Epithelial cell of prostate (primary cell): ENCODE measurements around the gene USP54.

Source experiments
- DNase-seq: peaks from one replicate; pipeline ENCODE4 v3.0.0-alpha.2; 2011; ENCODE audit warnings: low read depth, low spot score
- H3K27ac ChIP-seq: fragments of 450-650 bp; 2 replicates; pipeline ENCODE4 v1.5.1; 2017; ENCODE audit warnings: mild to moderate bottlenecking

The USP54 gene

GRCh38 chr10:73537288-73537687, 53.9 kb downstream of the USP54 start:
- DNase-seq = no peak
- H3K27ac ChIP-seq = no peak overlapping the region

DNA sequence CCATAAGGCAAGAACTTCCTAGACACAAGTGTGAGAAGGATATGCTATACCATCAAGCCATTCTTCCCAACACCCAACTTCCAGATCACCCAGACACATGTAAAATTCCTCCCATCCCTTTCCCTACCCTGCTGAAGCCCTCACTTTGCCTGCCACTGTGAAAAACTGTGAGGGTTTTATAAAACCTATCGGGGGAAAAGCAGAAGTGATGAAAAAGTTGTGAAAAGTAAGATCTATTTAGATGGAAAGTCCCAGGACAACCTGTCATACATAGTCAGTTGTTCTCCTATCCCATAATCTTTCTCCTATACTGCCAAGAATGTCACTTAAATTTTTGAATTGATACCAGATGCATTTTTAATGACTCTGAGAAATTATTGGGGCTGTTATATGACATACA, 56.3 kb downstream of the USP54 start:
- no peak for DNase-seq
- no peak overlapping the region for H3K27ac ChIP-seq

- DNase-seq = peak; percentile 10
- H3K27ac ChIP-seq = no peak overlapping the region
These were observed 61.9 kb downstream of the USP54 start for GRCh38 chr10:73529089-73529832.

GRCh38 chr10:73522263-73522662, 68.9 kb downstream of the USP54 start:
- H3K27ac ChIP-seq = no peak overlapping the region
- DNase-seq = no peak

DNA sequence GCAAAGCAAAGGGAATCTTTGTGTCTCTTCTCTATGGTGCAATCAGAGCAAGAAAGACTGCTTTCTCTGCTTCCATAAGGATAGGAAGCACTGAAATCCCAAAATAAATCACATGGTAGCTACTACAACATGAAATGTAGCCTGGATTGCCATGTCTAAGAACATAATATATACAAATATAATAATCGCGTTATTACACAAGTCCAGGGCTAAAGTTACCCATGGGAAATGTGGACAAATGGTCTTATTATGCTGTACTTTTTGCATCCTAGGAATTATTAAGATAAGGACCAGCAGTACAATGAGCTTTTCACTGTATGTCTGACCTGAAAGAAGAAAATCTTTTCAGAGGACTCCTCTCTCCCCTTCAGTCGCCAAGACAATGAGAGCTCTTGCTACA, 71.8 kb downstream of the USP54 start:
- H3K27ac ChIP-seq = no peak overlapping the region
- no peak for DNase-seq

GRCh38 chr10:73517166-73517888, 73.8 kb downstream of the USP54 start:
- H3K27ac ChIP-seq = no peak overlapping the region

DNA sequence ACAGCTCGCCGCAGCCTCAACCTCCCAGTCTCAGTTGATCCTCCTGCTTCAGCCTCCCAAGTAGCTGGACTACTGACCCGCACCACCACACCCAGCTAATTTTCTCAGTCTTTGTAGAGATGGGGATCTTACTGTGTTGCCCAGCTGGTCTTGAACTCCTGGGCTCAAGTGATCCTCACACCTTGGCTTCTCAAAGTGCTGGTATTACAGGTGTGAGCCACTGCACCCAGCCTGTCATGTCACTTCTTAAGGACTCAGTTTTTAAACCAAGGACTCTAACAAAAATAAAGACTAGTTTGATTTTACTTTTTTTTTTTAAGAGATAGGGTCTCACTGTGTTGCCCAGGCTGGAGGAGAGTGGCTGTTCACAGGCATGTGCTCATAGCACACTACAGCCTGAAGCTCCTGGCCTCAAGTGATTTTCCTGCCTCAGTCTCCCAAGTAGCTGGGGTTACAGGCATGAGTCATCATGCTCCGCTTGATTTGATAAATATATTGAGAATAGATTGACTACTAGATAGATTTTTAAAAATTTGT, 78.9 kb downstream of the USP54 start:
- DNase-seq = no peak
- H3K27ac ChIP-seq = no peak overlapping the region

More at GRCh38 chr10:73517166-73517888, 73.8 kb downstream of the USP54 start:
- DNase-seq = no peak

DNA sequence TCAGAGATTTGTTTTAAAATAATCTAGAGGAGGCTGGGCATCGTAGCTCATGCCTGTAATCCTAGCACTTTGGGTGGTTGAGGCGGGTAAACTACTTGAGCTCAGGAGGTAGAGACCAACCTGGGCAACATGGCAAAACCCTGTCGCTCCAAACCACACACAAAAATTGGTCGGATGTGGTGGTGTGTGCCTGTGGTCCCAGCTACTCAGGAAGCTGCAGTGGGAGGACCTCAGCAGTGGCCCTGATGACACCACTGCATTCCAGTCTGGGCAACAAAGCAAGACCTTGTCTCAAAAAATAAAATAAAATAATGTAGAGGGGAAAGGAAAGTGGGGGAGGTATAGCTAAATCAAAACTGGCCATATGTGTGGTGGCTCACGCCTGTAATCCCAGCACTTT, 81.4 kb downstream of the USP54 start:
- DNase-seq = no peak
- H3K27ac ChIP-seq = no peak overlapping the region

GRCh38 chr10:73506491-73506890, 84.7 kb downstream of the USP54 start:
- no peak for DNase-seq
- no peak overlapping the region for H3K27ac ChIP-seq

- DNase-seq = no peak
- no peak overlapping the region for H3K27ac ChIP-seq
These were observed 85.1 kb downstream of the USP54 start for GRCh38 chr10:73506074-73506473.

DNA sequence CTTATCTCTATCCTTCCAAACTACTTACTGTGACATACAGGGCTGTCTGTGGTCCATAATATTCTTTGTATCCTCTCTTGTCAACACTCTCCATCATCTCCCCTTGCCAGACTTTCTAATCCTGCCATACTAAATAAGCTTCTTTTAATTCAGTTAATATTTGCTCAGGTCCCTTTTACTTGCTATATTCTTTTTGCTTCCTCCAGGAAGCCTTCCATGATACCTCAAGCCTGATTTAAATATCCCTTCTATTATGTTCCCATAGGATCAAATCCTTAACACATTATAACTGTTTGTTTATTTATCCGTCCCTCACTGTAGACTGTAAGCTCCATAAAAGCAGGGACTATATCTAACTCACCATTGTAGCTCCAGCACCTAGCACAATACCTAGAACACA, 88.1 kb downstream of the USP54 start:
- DNase-seq = no peak

DNA sequence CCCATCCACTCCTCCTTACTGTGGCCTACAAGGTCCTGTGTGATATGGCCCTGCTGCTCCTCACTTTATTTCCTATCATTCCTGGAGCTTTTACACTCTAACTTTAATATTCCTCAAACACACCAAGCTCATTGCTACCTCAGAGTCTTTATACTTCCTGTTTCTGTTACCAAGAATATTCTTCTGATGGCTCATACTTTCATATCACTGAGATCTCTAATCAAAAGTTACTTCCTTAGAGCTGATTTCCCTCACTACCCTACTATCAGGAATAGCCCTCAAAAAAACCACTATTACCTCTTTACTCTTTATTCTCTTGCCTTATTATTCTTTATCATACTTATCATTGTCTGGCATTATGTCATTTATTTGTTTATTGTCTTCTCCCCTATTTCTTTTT, 89.5 kb downstream of the USP54 start:
- DNase-seq = no peak

More for the DNA sequence above, 88.1 kb downstream of the USP54 start:
- H3K27ac ChIP-seq = no peak overlapping the region

DNA sequence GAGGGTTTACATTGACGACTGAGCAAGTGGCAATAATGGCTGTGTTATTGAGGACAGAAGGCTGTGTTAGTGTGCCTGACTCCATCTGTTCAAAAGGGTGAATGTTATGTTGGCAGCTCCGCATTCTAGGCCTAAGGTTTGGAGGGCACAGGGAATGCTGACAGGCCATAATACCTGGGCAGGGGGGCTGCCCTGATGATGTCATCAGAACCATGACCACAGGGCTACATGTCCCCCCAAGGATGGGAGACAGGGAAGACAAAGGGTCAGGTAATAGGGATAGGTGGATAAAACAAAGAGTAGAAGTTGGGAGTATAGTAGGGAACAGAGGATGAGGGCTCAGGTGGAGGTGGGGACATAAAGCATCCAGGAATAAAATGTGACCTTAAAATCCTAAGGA, 93.5 kb downstream of the USP54 start:
- DNase-seq = no peak
- H3K27ac ChIP-seq = no peak overlapping the region

More for the DNA sequence above, 89.5 kb downstream of the USP54 start:
- peak overlapping the region; percentile 31 for H3K27ac ChIP-seq

- DNase-seq = peak; percentile 85
- H3K27ac ChIP-seq = peak within 1 kb of the TSS; percentile 96
These were observed 95.1 kb downstream of the USP54 start, which contains the start of gene PPP3CB for GRCh38 chr10:73495884-73496674. Gene PPP3CB (minus strand): TSS chr10:73496024. CDS start chr10:73495889, 135 bp downstream.

DNA sequence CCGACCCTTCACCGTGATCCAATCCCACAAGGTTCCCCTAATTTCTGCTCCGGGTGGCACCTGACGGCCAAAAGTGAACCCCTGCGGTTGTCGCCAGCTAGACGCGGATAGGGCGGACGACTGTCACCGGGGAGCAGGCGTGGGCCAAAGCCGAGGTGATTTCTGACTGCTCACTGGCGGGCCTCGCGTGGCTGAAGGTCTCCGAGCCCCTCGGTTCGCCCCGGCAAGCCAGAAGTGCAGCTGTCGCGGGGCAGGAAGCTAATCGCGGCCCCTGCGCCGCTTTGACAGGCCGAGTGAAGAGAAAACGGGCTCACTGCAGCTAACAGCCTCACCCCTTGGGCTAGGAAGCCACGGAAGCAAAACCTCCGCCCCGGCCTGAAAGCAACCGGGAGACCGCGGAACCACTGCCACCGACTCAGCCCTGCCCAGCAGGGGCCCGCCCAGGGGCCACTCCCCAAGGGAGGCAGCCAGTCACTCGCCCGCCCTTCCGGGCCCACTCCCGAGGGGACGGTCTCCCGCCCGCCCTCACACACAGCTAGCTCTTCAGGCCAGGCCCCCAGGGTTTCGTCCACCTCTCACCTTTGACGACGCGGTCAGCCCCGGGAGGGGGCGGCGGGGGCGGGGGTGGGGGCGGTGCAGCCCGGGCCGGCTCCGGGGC, 95.8 kb downstream of the USP54 start:
- peak; percentile 70 for DNase-seq
- peak overlapping the region; percentile 96 for H3K27ac ChIP-seq

- peak overlapping the region; percentile 96 for H3K27ac ChIP-seq
- DNase-seq = no peak
These were observed 96.3 kb downstream of the USP54 start for GRCh38 chr10:73494877-73495225.

- DNase-seq = no peak
- H3K27ac ChIP-seq = peak overlapping the region; percentile 96
These were observed 96.9 kb downstream of the USP54 start for GRCh38 chr10:73494213-73494612.

- DNase-seq = no peak
- peak overlapping the region; percentile 96 for H3K27ac ChIP-seq
These were observed 97.4 kb downstream of the USP54 start for GRCh38 chr10:73493781-73494180.

DNA sequence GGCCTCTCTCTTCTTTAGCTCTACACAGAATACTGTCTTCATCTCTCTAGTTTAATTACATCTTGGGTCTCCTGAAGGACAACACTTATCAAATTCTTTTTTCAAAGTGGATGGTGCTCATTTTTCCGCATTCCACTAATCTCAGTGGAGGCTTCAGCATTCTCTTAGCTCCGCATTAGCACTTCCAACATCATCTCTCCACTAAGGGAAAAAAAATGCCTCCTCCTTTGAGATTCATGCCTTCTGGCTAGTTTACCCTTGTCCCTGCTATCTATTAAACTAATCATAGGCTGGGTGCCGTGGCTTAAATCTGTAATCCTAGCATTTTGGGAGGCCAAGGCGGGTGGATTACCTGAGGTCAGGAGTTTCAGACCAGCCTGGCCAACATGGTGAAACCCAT, 104.5 kb downstream of the USP54 start:
- H3K27ac ChIP-seq = no peak overlapping the region
- no peak for DNase-seq

GRCh38 chr10:73485320-73485719, 105.8 kb downstream of the USP54 start:
- no peak overlapping the region for H3K27ac ChIP-seq
- DNase-seq = no peak
